GM21737 (cell line): ENCODE measurements around the gene AKT3.

Experiments used
- ATAC-seq: cut with Tn5 transposase; IDR thresholded peaks from one replicate; pipeline ENCODE4 v1.9.1; 2021; ENCODE audit warnings: mild to moderate bottlenecking, moderate library complexity; ENCODE audit not compliant: unreplicated experiment

AKT3 gene

DNA sequence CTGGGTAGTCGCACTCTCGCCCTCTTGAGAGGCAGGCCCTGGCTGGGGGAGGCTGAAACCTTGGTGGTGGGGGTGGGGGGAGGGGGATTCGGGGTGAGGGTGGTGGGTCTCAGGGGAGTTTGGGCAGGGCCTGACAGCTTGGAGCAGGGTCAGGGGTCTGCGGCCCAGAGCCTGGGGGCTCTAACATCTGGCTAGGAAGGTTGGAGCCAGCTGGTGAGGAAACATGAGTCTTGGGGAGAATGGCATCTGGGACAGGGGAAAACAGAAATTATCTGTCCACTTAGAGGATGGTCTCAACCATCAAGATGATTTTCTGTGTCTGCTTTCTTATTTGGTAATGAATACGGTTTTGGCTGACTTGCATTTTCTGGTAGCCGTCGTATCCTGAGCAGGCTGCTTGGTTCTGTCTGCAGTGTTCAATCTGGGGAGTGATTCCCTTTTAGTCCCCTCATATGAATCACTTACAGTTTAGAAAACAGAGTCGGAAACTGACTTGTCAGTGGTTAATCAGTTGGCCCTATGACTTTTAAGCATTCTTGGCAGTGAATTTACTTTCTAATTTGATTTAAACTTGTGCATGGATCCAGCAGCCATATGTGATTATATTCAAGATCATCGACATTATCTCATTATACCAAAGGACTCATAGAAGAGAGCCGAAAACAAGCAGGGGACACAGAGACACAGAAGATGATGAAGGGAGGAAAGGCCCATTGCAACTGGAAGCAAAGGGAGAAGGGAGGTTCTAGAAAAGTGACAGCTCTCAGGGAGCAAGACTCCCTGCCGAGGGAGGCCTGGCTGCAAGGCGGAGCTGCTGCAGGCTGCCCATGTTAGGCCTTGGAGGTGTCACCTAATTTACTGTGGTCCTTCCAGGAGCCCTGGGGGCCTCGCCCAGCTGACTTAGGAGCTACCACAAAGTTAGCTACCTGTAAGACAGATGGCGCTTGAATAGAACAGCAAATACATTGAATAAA lies 356.6 kb downstream of the AKT3 start:
- no peak for ATAC-seq

DNA sequence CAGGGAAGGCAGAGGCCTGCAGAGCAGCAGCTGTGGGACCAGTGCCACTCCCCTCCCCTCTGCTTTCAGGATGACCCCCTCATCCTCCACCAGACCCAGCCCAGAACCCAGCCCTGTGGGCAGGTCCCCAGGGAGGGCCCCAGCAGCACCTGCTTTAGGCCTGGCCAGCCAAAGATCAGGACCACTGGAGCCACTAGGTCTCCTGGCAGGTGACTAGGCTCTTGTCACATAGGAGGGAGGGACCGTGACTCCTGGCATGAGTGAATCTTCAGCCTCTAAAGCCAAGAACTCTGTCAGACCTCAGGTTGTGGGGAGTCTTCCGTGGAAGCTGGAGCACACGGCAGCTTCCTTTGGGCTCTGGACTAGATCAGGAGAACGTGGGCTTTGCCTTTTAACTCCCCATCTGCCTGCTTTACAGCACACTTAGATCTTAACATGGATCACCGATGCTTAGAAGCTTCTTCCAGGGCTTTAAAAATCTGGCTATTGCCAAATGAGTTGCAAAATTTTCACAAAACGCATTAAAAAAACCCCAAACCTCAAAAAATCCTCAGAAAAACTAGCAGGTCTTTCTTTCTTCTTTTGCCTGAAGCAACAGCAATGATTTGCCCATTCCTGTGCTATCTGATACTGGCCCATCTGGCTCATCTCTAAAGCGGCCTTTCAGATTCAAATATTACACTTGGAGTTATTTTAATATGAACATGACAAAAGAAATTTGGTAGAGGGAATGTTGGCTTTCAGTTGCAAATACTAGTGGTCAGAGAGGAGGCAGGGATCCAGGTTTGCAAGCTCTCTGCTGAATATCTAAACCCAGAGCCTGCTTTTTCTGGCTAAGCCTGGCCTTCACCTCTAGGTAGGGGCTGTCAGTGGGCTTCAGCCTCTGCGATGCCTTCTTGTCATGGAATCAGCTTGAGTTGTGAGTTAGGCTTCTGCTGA lies 359.0 kb downstream of the AKT3 start:
- ATAC-seq = no peak

DNA sequence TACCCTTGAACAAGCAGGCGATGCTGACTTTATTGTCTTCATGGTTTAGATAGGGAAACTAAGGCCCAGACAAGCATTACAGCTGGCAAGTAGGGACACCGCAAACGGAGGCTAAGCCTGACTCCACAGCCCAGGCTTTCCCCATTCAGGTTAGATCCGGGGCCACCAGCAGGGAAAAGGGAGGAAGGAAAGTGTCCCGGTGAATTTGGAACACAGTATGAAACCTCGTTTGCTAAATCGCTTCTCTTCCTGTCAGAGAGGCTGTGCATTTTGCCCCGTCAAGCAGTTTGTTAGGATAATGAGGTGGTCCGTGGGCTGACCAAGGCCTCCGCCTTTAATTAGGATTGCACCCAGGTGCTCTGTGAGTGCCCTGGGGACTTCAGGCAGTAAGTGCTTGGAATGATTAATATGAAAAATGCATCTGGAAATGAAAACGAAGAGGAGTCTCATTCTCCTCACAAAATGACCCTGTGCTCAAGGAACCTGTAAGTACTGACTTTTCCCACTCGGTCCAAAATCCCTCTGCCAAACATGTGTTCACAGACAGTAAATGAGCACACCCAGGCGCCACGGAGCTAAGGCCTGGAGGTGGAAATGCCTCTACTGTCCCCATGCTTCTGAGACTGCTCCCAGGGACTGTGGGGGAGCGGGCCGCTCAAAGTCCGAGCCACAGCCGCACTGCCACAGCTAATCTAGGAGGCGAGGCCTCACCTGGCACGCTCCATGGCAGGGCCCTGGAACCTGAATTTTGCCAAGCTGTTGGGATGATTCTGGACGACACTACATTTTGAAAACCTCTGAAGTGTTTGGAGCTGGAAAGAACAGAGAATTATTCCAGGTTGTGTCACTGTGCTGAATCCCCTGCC lies 360.1 kb downstream of the AKT3 start:
- ATAC-seq = no peak

DNA sequence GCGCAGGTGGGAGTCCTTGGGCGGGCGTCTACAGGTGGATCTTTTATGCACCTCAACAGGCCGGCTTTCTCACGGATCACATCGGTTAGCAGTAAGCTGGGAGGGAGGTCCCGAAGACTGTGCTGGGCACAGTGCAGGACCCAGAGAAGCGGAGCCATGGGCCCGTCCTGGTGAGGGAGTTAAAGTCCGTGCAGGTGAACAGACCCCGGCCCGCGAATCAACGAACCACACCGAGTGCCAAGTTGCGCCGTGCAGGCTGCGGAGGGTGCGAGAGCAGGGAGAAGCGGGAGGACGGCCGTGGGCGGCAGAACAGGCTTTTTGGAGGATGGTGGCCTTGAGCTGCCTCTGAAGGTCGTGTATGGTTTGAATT lies 360.9 kb downstream of the AKT3 start:
- ATAC-seq = no peak

DNA sequence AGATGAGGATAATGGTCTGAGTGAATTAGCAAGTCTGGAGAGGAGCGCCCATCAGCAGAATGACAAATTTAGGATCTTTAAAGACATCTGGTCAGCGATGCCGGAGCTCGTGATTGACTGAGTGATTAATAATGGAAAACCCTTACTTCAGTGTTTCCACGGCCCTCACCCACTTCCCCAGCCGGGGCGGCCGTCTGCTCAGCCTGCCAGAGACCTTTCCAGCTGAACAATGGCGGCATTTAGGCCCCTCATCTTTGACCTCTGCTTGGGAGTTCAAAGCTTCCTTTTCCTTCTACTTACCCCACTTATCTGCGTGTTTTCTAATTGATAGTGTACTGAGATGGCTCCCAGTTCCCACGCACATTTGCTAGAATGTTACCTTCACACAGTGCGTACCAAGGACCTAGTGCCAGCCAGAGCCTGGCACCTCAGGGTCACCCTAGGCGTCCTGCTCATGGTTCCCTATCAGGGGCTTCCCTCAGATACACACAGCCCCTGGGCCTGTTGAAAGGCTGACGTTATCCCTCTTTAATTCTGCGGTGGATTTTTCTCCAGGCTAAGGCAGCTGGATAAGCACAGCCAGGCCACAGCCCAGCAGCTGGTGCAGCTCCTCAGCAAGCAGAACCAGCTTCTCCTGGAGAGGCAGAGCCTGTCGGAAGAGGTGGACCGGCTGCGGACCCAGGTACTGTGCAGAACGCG lies 361.4 kb downstream of the AKT3 start:
- no peak for ATAC-seq

DNA sequence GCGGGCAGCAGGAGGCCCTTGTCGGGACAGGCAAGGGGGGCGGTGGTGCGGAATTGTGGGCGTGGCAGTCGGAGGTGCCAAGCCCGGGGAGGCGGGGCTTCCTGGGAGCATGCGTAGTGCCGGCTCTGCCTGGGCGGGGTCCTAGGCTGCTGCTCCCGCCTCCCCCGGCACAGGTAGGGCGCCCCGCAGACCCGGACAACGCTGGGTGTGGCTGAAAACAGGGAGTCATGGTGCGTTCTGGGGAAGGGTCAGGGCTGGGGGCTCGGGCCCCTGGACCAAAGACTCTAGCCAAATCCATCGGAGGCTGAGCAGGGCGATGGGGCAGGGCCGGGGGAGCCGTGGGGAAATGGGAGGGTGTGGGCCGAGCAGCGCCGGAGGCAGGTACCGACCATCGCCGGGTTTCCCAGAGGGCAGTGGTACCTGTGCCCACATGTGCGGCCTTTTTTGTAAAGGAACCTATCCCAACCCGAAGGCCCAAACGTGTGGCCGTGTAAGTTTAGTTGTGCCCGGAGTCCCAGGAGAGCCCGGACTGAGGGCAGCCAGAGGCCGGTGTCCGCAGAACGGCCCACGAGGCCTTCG lies 362.3 kb downstream of the AKT3 start:
- no peak for ATAC-seq

DNA sequence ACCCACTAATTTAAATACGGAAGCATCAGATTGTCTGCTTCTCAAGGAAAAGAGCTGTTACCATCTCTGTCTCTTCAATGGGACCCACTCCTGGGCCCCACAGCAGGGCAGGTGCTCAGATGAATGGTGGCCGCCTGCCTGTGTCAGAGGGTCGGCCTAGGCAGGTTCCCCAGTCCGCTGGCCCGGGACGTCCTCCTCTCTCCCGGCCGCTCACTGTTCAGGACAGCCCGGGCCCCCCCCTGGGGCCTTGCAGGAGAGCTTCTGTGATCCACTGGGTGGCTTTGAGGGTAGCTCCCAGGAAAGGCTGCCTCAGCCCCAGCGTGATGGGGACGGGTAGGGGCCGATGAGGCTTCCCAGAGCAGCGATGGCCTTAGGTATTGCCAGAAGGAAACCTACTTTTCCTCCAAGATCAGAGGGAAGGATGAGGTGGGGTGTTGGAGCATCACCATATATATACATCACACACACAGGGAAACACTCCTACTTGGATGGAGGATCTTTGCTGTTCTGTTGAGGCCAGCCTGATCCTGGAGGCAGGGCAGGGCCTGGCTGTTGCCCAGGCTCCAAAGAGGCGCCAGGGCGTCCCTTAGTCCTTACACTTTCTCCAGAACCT lies 362.9 kb downstream of the AKT3 start:
- ATAC-seq = no peak

DNA sequence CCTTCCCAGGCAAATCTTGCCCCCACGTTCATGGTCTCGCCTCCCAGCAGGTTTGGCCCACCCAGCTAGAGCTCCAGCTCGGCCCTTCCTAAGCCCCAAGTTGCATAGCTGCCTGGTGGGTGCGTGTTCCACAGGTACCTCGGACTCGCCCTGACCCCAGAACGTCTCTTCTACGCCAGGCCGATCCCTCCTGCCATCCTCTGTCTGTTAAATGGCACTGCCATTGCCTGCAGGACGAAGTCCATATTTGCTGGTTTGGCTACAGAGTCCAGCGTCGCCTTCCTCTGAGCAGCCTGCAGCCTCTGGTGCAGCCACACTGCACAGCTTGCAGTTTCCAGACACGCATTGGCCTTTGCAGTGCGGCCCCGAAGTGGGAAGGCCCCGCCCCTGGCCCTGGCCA lies 366.1 kb downstream of the AKT3 start:
- ATAC-seq = no peak

DNA sequence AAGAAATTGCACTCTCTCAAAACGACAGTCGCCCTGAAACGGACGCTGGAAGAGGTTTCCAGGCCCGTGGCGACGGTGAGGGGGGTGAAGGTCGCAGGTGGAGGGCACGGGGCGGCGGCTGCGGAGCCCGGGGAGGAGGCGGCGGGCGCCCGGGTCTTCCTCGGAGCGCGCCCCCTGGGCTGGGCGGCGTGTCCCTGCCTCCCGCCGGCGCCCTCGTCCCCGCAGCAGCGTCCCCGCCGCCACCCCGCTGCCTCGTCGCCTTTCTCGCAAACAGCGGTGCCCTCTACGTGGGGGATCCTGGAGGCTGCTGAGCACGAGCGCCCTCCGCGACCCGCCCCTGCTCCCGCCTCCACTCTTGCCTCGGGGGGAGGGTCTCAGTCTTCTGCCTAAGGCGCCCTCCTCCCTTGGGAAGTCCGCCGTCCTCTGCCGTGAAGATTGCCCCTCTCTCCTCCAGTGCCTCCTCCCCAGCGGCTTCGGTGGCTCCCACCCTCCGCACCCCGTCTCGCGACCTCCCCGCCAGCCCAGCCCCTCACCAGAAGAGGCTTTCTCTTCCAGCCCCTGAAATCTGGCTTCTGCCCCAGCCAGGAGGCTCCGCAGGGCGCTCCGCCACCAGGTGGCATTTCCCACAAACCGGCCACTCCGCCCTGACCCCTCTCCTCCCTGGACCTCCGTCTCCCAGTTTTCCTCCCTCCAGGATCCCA lies 366.8 kb downstream of the AKT3 start:
- ATAC-seq = no peak

DNA sequence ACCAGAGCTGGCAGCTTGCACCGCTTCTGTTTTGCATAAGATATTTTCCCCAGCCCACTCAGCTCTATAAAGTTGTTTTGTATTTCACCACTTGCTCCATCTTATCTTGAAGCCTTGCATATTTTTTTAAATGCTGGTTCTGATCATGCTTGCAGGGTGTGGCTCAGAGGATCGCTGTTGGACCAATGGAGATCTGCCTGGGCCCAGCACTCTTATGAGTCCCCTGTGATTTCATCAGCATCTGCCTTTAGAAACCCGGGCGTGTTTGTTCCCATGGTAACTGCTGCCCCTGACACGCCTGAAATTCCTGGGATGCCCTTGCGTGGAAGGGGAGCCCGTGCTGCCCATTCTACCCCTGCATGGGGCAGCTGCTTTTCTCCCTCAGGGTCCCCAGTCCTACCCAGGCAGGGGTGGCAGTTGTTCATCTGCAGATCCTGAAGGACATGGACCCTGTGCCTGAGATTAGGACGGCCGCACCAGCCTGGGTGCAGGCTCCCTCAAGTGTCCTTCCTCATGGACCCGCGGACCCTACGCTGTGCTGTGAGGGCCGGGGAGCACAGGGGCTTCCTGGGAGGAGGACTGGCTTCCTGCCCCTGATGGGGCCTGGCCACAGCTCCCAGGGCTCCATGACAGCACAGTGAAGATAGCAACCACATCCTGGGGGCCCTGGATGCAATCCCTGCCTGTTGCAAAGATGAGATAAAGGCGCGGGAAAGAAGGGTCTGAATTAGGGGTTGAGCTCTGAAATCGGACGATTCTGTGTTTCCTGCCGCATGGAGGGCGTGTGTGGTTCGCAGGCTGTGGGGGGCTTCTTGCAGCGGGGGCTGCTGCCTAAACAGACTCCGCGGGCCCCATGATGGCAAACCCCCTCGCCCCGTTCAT lies 367.7 kb downstream of the AKT3 start:
- ATAC-seq = no peak

DNA sequence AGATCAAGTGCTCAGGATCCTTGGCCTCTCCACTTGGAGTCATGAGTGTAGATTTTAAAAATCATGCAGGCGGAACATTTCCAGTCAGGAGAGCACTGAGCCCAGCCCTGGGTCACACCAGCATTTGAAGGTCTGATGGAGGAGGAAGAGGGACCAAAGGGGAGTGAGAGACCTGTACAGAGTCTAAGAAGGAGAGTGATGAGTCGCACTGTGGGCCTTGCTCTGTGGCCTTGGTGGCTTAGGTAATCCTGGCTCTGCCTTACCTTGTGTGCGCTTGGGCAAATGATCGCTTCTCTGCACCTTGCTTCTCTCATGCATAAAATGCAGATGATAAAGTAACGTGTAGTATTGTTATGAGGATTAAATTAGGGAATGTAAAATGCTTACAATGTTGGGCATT lies 368.9 kb downstream of the AKT3 start:
- ATAC-seq = no peak

DNA sequence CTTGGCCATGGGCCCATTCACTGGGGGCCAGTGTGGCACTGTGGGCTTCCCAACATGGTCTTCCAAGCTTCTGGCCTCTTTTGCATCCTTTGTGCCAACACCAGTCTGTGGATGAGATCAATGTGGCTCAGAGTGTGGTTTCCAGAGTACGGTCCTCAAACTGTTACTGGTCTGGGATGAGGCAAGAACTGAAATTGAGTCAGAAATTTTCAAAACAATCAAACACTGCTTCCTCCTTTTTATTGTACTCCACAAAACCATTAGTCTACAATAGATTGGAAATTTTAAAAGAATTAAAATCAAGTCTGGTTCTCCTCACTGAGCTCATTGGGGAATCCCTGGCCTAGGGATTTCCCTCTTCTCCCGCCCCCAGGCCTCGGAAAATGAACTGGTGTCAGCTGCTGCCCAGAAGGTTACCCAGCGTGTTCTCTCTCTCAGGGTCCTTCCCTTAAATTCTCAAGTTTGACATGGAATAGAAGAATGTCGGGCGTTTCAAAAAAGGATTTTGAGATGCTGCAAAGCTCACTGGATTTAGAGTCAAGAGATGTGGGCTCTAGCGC lies 372.2 kb downstream of the AKT3 start:
- ATAC-seq = no peak

DNA sequence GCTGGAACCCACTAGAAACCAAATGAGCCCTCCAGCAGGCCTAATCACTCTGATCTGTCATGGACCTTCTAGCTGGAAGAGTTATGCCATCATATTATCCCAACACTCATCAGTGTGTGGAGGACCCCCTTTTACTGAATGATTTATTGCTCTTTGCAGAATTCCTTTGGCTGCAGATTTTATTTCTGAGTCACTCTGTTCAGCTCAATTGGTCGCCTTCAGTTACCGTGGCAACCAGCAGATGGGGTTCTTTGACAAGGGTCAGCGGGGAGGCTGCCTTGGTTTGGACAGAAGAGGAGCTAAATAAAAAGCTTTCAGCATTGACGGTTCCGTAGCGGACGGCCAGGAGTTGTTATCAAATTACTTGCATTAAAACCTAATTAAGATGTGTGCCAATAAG lies 374.1 kb downstream of the AKT3 start:
- no peak for ATAC-seq

DNA sequence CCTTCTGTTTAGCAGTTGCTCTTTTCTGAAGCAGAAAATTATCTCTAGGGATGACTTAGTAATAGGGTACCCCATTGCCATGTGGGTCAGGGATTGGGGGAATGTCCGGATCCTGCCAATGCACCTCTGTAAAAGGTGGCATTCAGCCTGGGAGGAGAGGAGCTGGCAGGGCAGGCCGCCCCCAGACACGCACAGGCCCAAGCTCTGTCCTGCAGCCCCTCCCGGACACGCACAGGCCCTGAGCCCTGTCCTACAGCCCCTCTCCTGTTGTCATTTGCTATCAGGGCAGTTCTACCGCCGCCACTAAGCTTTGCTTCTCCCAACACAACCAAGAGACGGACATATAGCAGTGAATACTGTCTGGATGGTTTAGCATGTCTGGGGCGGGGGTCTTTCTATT lies 375.1 kb downstream of the AKT3 start:
- no peak for ATAC-seq

DNA sequence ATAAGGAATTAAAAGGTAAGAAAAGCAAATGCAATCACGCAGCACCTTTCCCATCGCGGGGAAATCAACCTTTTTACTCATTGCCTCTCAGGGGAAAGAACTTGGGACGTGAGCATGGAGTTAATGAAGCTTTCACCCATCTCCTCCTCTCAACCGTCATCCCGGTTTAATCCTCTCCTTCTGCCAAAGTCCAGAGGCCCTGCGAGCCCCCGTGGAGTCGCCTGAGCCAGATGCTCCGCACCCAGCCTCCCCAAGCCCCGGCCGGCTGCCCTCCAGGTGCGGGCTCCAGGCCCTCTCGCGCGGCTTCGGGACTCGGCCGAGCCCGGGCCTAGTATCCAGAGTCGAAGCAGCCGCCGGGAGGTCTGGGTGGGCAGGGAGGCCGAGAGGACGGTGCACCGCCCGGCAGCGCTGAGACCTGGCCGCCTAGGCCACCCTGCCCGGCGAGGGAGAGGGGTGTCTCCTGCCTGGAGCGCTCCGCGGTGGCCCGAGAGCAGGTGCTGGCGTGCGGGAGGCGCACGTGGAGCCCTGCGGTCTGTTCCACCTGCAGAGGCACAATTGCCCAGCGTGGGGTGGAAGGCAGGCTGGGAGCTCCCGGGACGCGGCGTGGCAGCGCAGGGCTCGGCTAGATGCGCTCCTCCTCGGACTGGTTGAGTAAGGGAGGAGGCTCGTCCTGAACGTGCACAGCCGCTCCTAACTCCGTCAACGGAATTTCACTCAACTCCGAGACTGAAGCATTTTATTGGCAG lies 375.7 kb downstream of the AKT3 start:
- no peak for ATAC-seq

DNA sequence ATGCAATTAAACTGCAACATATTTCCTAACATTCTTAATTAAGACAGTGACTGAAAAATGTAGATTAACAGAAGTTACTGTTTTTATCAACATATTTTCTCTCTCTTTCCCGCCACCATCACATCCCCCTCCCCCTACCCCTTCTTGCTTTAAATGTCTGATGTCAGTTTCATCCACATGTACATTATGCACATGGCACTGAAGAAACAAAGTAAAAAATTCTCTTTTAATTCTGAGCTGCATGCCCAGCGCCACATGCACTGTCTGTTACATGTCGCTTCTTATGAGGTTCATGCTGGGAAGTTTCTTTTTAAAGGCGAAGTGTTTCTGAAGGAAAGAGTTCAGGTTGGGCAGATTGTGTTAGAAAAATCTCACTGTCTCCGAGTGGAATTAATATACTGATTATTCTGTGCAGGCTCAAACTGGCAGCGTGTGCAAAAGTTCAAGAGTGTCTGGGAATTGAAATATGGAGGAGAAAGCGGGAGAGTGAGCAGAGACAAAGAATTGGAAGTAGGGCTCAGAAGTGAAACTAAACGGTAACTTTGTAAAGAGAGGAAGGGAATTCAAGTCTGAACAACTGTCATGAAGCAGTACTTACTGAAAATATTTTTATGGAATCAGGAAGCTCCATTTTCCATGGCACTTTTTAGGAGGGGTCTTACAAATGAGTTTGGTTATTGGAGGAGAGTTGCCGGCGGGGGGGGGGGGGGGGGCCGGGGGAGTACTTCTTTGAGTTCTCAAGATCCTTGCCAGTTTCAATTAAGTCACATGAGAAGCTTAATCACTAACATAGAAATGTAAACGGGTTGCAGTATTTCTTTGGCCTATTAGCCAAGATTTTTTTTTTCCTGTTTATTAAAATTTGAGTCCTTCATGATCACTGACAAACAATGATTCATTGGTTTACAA lies 376.6 kb downstream of the AKT3 start:
- ATAC-seq = no peak
